Fibroblast of pulmonary artery (primary cell): ENCODE results near the gene AAR2.

ENCODE experiments used
- DNase-seq: peaks from one replicate; pipeline ENCODE4 v3.0.0-alpha.2; 2010; ENCODE audit warnings: low read depth
- H3K4me3 ChIP-seq: replicated peaks from 2 replicates; pipeline ENCODE4 v1.5.1; 2011; ENCODE audit warnings: low read depth, mild to moderate bottlenecking, control low read depth, low read length, moderate library complexity
- CTCF ChIP-seq: IDR thresholded peaks from 2 replicates; pipeline ENCODE4 v1.5.1; 2011; ENCODE audit warnings: mild to moderate bottlenecking, control low read depth, low read length, inconsistent platforms; ENCODE audit errors: missing control alignments

AAR2 gene

GRCh38 chr20:36264426-36265246 is 28.4 kb downstream of the AAR2 start:
- TF ChIP-seq CTCF: no peak
- DNase-seq: no peak

GRCh38 chr20:36266189-36266588 is 29.9 kb downstream of the AAR2 start:
- H3K4me3 ChIP-seq: no peak overlapping the region
- DNase-seq: no peak
- no peak for TF ChIP-seq CTCF

More at GRCh38 chr20:36264426-36265246, 28.4 kb downstream of the AAR2 start:
- no peak overlapping the region for H3K4me3 ChIP-seq

GRCh38 chr20:36267605-36268381 is 31.5 kb downstream of the AAR2 start:
- no peak for DNase-seq
- TF ChIP-seq CTCF: no peak
- no peak overlapping the region for H3K4me3 ChIP-seq

GRCh38 chr20:36268440-36269342 is 32.4 kb downstream of the AAR2 start:
- DNase-seq: no peak
- no peak for TF ChIP-seq CTCF
- H3K4me3 ChIP-seq: no peak overlapping the region

GRCh38 chr20:36269507-36269906 is 33.2 kb downstream of the AAR2 start:
- no peak for DNase-seq
- no peak for TF ChIP-seq CTCF
- H3K4me3 ChIP-seq: no peak overlapping the region

GRCh38 chr20:36270744-36271638 is 34.7 kb downstream of the AAR2 start:
- no peak overlapping the region for H3K4me3 ChIP-seq
- no peak for TF ChIP-seq CTCF
- no peak for DNase-seq
